NCI-H748 (cell line): ENCODE data around the gene KRTAP9-2.
A peak's percentile ranks its signal among the peaks of the same experiment; 100 is the strongest.
"Not testable (repeated sequence)": the region's sequence is repeated elsewhere in the genome, so short reads cannot be mapped to it uniquely, and the experiment has no call there.

Source experiments
- DNase-seq: peaks from one replicate; lab custom pipeline; 2025; ENCODE audit not compliant: unreplicated experiment; lab: John Stamatoyannopoulos, UW

The KRTAP9-2 gene

DNA sequence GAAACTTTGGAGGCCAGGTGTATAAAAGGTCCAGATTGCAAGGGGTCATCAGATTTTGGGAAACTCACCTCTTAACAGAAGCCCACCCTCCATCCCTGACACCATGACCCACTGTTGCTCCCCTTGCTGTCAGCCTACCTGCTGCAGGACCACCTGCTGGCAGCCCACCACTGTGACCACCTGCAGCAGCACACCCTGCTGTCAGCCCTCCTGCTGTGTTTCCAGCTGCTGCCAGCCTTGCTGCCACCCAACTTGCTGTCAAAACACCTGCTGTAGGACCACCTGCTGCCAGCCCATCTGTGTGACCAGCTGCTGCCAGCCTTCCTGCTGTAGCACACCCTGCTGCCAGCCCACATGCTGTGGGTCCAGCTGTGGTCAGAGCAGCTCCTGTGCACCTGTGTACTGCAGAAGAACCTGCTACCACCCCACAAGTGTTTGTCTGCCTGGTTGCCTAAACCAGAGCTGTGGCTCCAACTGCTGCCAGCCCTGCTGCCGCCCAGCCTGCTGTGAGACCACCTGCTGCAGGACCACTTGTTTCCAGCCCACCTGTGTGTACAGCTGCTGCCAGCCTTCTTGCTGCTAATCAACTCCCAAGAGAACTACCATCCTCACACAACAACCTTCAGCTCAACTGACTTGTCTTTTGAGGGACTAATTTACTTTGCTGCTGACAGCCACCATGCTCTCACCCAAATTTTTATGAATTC is 6.1 kb downstream of the KRTAP9-2 start, which contains the start of gene KRTAP9-3:
KRTAP9-3 (plus strand) TSS at position 51 of the 707 bp plus-strand sequence; CDS start at position 104, 53 bp downstream.
- DNase-seq: not testable (repeated sequence)

GRCh38 chr17:41237116-41237515 is 10.7 kb downstream of the KRTAP9-2 start:
- not testable (repeated sequence) for DNase-seq

GRCh38 chr17:41237949-41238437 is 11.5 kb downstream of the KRTAP9-2 start, which contains the start of gene KRTAP9-8:
Gene KRTAP9-8 (plus strand): TSS chr17:41237999. CDS start chr17:41238052, 53 bp downstream.
- DNase-seq: not testable (repeated sequence)

DNA sequence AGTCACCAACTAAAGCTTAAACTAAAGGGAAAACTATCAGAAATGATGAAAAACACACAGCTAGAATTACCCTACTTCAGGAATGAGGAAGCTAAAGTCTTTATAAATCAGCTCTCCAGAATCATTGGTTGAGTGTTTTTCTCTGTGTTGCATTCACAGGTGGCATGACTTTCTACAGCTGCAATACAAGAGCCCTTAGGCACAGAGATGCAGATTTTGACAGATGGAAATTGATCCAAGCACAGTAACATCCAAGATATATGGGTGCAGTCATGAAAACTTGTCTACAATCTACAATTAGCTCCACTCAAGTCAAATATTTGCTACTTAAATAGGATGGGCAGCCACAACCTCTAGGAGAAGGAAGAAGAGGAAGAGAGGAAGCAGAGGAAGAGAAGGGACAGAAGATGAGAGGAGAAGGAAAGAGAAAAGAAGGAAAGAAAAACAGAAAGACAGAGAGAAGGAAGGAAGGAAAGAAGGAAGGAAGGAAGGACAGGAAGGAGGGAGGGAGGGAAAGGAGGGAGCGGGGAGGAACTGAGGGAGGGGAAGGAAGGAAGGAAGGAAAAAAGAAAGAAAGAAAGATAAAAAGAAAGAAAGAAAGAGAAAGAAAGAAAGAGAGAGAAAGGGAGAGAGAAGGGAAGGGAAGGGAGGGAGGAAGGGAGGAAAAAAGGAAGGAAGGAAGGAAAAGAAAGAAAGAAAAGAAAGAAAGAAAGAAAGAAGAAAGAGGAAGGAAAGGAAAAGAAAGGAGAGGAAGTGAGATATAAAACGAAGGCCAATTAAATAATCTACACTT is 20.7 kb downstream of the KRTAP9-2 start:
- not testable (repeated sequence) for DNase-seq

GRCh38 chr17:41249637-41250240 is 23.3 kb downstream of the KRTAP9-2 start, which contains the start of gene KRTAP9-4:
Gene KRTAP9-4 (plus strand): TSS chr17:41249687. CDS start chr17:41249721, 34 bp downstream.
- peak; percentile 39 for DNase-seq

- DNase-seq: no peak
Measured at GRCh38 chr17:41251261-41251660, 24.8 kb downstream of the KRTAP9-2 start.

GRCh38 chr17:41254861-41255260 is 28.4 kb downstream of the KRTAP9-2 start:
- no peak for DNase-seq

- peak; percentile 20 for DNase-seq
Measured at GRCh38 chr17:41255381-41256290, 29.2 kb downstream of the KRTAP9-2 start, which contains the start of gene KRTAP9-9. Gene KRTAP9-9 (plus strand): TSS chr17:41255384.

DNA sequence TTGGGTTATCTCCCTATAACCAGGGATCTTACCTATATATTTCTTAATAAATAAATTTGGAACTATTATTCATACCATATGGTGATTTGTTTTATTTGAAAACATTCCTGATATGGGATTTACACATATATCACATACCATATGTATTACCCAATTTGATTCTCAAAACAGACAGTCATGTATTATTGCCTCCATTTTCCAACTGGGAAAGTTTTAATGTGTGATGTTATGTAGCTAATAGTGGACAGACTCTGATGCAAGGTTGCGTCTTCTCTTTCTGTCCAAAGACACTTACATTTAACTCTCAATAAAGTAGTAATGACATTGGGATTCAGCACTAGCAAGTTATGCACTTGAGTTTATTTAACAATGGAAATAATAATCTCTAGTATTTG is 29.8 kb downstream of the KRTAP9-2 start:
- DNase-seq: no peak

- DNase-seq: no peak
Measured at GRCh38 chr17:41258406-41258805, 32.0 kb downstream of the KRTAP9-2 start.

DNA sequence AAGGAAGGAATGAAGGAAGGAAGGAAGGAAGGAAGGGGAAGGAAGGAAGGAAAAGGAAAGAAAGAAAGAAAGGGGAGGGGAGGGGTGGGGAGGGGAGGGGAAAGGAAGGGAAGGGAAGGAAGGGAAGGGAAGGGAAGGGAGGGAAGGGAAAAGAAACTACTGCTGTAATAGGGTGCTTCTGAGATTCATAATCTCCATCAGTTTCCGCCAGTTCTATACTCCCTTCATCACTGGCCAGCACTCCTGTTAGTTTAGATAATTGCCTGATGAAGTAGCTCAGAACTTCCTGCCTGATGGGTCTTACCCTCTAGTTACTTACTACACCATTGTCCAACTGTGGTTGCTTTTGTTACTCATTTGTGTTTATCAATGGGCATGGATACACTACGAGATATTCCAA is 36.8 kb downstream of the KRTAP9-2 start:
- DNase-seq: no peak

DNA sequence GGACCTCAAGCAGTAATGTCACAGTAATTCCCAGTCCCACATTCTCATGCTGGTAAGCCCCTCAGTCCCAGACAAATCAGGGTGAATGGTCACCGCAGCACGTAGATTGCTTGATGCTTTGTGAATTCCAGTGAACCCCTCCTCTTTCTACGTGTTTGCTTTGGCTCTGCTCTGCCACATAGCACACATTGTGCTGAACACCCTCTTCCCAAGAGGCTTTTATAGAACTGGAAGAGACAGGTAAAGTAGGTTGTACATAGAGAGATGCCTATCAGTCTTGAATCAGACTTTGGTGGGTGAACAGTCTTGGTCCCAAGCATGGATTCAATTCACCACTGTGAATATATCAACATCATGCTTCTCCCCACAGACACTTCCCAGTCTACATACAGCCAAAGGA is 38.2 kb downstream of the KRTAP9-2 start:
- DNase-seq: no peak

DNA sequence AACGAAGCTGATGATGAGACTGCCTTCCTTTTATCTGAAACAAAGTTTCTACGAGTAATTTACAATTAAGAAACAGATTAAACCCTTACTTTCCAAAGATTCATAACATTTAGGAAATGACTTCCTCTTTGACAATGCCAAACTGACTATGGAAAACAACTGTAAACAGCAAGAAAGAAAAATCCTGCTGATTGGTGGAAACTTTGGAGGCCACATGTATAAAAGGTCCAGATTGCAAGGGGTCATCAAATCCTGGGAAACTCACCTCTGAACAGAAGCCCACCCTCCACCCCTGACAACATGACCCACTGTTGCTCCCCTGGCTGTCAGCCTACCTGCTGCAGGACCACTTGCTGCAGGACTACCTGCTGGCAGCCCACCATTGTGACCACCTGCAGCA is 38.6 kb downstream of the KRTAP9-2 start, which contains the start of gene KRTAP9-6:
KRTAP9-6 (plus strand) TSS at position 301 of the 400 bp plus-strand sequence; CDS start at position 301, 0 bp downstream.
- DNase-seq: no peak

DNA sequence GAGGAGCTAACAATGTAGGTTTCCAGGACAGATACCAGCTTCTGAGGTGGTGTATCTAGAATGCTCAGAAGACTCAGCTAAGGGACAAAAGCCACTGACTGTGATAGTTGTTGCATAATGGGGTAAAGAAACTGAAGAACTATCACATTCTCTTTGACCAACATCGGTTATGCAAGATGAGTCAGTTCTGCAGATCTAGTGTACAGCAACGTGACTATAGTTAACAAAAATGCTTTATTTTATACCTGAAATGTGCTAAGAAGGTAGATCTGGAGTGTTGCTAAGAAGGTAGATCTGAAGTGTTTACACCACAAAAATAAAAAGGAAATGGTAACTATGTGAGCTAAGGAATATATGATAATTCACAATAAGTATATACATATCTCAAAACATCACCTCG is 41.3 kb downstream of the KRTAP9-2 start:
- no peak for DNase-seq

DNA sequence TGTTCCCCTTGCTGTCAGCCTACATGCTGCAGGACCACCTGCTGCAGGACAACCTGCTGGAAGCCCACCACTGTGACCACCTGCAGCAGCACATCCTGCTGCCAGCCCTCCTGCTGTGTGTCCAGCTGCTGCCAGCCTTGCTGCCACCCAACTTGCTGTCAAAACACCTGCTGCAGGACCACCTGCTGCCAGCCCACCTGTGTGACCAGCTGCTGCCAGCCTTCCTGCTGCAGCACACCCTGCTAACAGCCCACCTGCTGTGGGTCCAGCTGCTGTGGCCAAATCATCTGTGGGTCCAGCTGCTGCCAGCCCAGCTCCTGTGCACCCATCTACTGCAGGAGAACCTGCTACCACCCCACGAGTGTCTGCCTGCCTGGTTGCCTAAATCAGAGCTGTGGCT is 44.9 kb downstream of the KRTAP9-2 start:
- not testable (repeated sequence) for DNase-seq

- DNase-seq: no peak
Measured at GRCh38 chr17:41271858-41272257, 45.4 kb downstream of the KRTAP9-2 start.

GRCh38 chr17:41275648-41276190 is 49.3 kb downstream of the KRTAP9-2 start, which contains the start of gene KRTAP9-7:
Gene KRTAP9-7 (plus strand): TSS chr17:41275698. CDS start chr17:41275698, 0 bp downstream.
- DNase-seq: not testable (repeated sequence)
